HEK293 (cell line): Measurements from ENCODE around the gene CPTP.

ENCODE experiments used
- CTCF ChIA-PET: fragments of 350-600 bp; formaldehyde crosslinking; extraction: SDS; loops from one replicate; lab custom pipeline; 2021; ENCODE audit warnings: antibody characterized with exemption; lab: Yijun Ruan, JAX
- POLR2A ChIA-PET: fragments of 300-600 bp; formaldehyde crosslinking; extraction: SDS; loops from one replicate; lab custom pipeline; 2020; ENCODE audit warnings: antibody characterized with exemption, inconsistent platforms; lab: Yijun Ruan, JAX
- H3K27ac ChIP-seq: fragments of 200-500 bp; sonication (Bioruptor generic); 2 replicates; pipeline ENCODE4 v1.5.1; 2014; ENCODE audit warnings: low read depth, low read length, control low read depth, inconsistent platforms; ENCODE audit errors: extremely low read depth
- H3K36me3 ChIP-seq, 2 experiments: fragments of 200-500 bp in 1 of 2; sonication (Bioruptor generic) in 1 of 2; 1 replicate in 1 of 2; 2 replicates in 1 of 2; pipeline ENCODE4 v1.5.1; 2014 to 2017; ENCODE audit warnings: inconsistent platforms in 2 of 2, low read length in 2 of 2; ENCODE audit not compliant: control insufficient read depth in 2 of 2, insufficient read depth in 1 of 2
- H3K4me1 ChIP-seq: fragments of 200-500 bp; sonication (Bioruptor generic); 2 replicates; pipeline ENCODE4 v1.5.1; 2014; ENCODE audit warnings: mild to moderate bottlenecking, low read length, inconsistent platforms; ENCODE audit not compliant: control insufficient read depth, insufficient read depth
- H3K4me3 ChIP-seq: 2 replicates; pipeline ENCODE4 v1.5.1; 2011; ENCODE audit warnings: low read depth, mild to moderate bottlenecking, control low read depth, low read length, moderate library complexity
- H3K9me3 ChIP-seq: fragments of 200-500 bp; sonication (Bioruptor generic); 2 replicates; pipeline ENCODE4 v1.5.1; 2014; ENCODE audit warnings: low read depth, low read length, inconsistent platforms; ENCODE audit not compliant: control insufficient read depth, insufficient read depth
- GLI4 ChIP-seq: fragments of 450-650 bp; formaldehyde crosslinking; IDR thresholded peaks from 2 replicates; pipeline ENCODE4 v1.5.1; 2016; ENCODE audit warnings: missing biosample characterization, missing genetic modification characterization
- KLF1 ChIP-seq: fragments of 450-650 bp; formaldehyde crosslinking; IDR thresholded peaks from 2 replicates; pipeline ENCODE4 v1.5.1; 2016; ENCODE audit warnings: missing biosample characterization, missing genetic modification characterization
- KLF7 ChIP-seq: fragments of 450-650 bp; formaldehyde crosslinking; IDR thresholded peaks from 2 replicates; pipeline ENCODE4 v1.5.1; 2016; ENCODE audit warnings: missing biosample characterization, missing genetic modification characterization, borderline replicate concordance
- OVOL3 ChIP-seq: fragments of 450-650 bp; formaldehyde crosslinking; IDR thresholded peaks from 2 replicates; pipeline ENCODE4 v1.5.1; 2016; ENCODE audit warnings: missing biosample characterization, missing genetic modification characterization
- WT1 ChIP-seq: fragments of 450-650 bp; formaldehyde crosslinking; IDR thresholded peaks from 2 replicates; pipeline ENCODE4 v1.5.1; 2016; ENCODE audit warnings: missing biosample characterization, missing genetic modification characterization
- YY1 ChIP-seq: fragments of 450-650 bp; formaldehyde crosslinking; IDR thresholded peaks from 2 replicates; pipeline ENCODE4 v1.5.1; 2018; ENCODE audit warnings: missing biosample characterization, missing genetic modification characterization
- ZFP41 ChIP-seq: fragments of 450-650 bp; formaldehyde crosslinking; IDR thresholded peaks from 2 replicates; pipeline ENCODE4 v1.5.1; 2016; ENCODE audit warnings: missing biosample characterization, missing genetic modification characterization, borderline replicate concordance
- ZNF16 ChIP-seq: fragments of 450-650 bp; formaldehyde crosslinking; IDR thresholded peaks from 2 replicates; pipeline ENCODE4 v1.5.1; 2016; ENCODE audit warnings: low read depth, missing biosample characterization, missing genetic modification characterization
- ZNF223 ChIP-seq: fragments of 450-650 bp; formaldehyde crosslinking; IDR thresholded peaks from 2 replicates; pipeline ENCODE4 v1.5.1; 2016; ENCODE audit warnings: missing biosample characterization, missing genetic modification characterization
- ZNF596 ChIP-seq: fragments of 450-650 bp; IDR thresholded peaks from 2 replicates; pipeline ENCODE4 v1.5.0; 2018; ENCODE audit warnings: missing biosample characterization, mild to moderate bottlenecking, missing genetic modification characterization, moderate library complexity
- ZNF600 ChIP-seq: fragments of 450-650 bp; formaldehyde crosslinking; IDR thresholded peaks from 2 replicates; pipeline ENCODE4 v1.5.1; 2016; ENCODE audit warnings: missing biosample characterization, missing genetic modification characterization
- ZNF791 ChIP-seq: fragments of 450-650 bp; formaldehyde crosslinking; IDR thresholded peaks from 2 replicates; pipeline ENCODE4 v1.5.1; 2016; ENCODE audit warnings: missing biosample characterization, missing genetic modification characterization
- ZNF830 ChIP-seq: fragments of 450-650 bp; IDR thresholded peaks from 2 replicates; pipeline ENCODE4 v1.5.0; 2018; ENCODE audit warnings: missing biosample characterization, missing genetic modification characterization, low read depth, mild to moderate bottlenecking, moderate library complexity
- TF ChIP-seq, protein P1 (sequence below): fragments of 450-650 bp; formaldehyde crosslinking; IDR thresholded peaks from 2 replicates; pipeline ENCODE4 v1.5.1; 2016; ENCODE audit warnings: missing biosample characterization, missing genetic modification characterization
- TF ChIP-seq, protein P2 (sequence below): fragments of 450-650 bp; formaldehyde crosslinking; IDR thresholded peaks from 2 replicates; pipeline ENCODE4 v1.5.1; 2017; ENCODE audit warnings: missing biosample characterization, mild to moderate bottlenecking, missing genetic modification characterization, moderate library complexity
- TF ChIP-seq, protein P3 (sequence below): fragments of 450-650 bp; formaldehyde crosslinking; IDR thresholded peaks from 2 replicates; pipeline ENCODE4 v1.5.1; 2017; ENCODE audit warnings: missing biosample characterization, missing genetic modification characterization

Gene CPTP

DNA sequence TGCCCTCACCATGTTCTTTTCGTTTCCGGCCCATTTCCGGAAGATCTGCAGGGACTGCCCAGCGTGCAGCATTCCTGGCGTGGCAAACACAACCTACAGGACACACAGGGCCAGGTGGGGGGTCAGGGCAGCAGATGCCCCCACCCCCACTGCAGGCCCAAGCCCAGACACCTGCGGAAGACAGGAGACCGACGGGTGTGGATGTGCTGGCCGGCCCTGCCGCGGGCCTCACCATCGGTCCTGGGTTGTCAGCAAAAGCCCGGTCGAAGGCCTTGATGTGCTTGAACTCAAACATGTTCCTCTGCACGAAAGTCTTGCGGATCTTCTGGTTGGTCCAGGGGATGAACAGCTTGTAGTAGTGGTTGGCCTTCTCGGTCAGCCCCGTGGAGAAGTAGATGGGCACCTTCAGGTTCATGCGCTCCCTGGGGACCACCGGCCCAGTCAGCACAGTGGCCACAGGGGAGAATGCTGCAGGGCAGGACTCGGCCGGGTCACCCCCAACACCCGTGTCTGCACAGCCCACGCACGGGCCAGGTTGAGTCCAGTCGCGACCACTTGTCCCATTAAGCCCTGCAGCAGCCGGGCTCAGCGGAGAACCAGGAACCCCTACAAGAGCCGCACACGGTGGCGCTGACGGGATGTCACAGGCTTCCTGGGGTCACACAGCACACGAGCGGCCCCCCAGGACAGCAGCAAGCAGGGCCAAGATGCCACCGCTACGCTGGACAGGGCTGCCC is 10.9 kb upstream of the CPTP start:
- TF ChIP-seq ZNF16 (tag by site-specific recombination) (no peak), ZNF830 (tag by site-specific recombination) (no peak), ZNF223 (tag by site-specific recombination) (no peak), GLI4 (tag by site-specific recombination) (no peak), ZNF596 (no peak), ZFP41 (tag by site-specific recombination) (no peak)
- TF ChIP-seq, protein P1, sequence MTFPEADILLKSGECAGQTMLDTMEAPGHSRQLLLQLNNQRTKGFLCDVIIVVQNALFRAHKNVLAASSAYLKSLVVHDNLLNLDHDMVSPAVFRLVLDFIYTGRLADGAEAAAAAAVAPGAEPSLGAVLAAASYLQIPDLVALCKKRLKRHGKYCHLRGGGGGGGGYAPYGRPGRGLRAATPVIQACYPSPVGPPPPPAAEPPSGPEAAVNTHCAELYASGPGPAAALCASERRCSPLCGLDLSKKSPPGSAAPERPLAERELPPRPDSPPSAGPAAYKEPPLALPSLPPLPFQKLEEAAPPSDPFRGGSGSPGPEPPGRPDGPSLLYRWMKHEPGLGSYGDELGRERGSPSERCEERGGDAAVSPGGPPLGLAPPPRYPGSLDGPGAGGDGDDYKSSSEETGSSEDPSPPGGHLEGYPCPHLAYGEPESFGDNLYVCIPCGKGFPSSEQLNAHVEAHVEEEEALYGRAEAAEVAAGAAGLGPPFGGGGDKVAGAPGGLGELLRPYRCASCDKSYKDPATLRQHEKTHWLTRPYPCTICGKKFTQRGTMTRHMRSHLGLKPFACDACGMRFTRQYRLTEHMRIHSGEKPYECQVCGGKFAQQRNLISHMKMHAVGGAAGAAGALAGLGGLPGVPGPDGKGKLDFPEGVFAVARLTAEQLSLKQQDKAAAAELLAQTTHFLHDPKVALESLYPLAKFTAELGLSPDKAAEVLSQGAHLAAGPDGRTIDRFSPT, result no peak
- TF ChIP-seq, protein P2, sequence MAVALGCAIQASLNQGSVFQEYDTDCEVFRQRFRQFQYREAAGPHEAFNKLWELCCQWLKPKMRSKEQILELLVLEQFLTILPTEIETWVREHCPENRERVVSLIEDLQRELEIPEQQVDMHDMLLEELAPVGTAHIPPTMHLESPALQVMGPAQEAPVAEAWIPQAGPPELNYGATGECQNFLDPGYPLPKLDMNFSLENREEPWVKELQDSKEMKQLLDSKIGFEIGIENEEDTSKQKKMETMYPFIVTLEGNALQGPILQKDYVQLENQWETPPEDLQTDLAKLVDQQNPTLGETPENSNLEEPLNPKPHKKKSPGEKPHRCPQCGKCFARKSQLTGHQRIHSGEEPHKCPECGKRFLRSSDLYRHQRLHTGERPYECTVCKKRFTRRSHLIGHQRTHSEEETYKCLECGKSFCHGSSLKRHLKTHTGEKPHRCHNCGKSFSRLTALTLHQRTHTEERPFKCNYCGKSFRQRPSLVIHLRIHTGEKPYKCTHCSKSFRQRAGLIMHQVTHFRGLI (tag by site-specific recombination), result peak; percentile 87
- CTCF ChIA-PET, result interaction anchor here (0.6 kb wide), 1 partner anchor 191 kb away, joined by 4 read pairs; no protein-coding TSS in a partner anchor
- POLR2A ChIA-PET, result interaction anchor here (2.7 kb wide), 1 partner anchor 22 kb away, joined by 7 read pairs; no protein-coding TSS in a partner anchor
- peaks cover 10% of the 10 kb centered on the region for H3K4me1 ChIP-seq
- no peaks in the 10 kb centered on the region for H3K9me3 ChIP-seq
- H3K4me3 ChIP-seq, result no peak overlapping the region
- peaks cover 20 to 80% of the 10 kb centered on the region in 2 experiments for H3K36me3 ChIP-seq
- H3K27ac ChIP-seq, result no peak overlapping the region

DNA sequence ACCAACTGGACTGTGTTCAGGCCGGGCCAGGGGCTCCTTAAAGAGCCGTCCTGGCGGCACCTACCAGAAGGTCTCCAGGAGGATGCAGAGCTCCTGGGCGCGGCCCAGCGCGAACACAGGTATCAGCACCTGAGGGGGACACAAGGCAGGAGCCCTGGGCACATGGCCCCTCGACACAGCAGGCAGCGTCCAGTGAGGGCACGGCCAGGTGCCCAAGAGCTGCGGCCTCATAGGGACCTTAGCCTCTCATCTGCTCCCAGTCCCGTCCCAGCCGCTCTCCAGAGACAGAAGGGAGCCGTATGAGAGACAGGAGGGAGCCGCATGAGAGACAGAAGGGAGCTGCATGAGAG is 10.4 kb upstream of the CPTP start:
- H3K36me3 ChIP-seq, result peaks cover 20 to 83% of the 10 kb centered on the region in 2 experiments
- TF ChIP-seq WT1, result no peak
- TF ChIP-seq ZNF791, result no peak
- no peak for TF ChIP-seq KLF7
- no peak for TF ChIP-seq GLI4 (tag by site-specific recombination)
- H3K4me1 ChIP-seq, result peaks cover 16% of the 10 kb centered on the region
- H3K9me3 ChIP-seq, result no peaks in the 10 kb centered on the region
- CTCF ChIA-PET, result no interaction called here
- H3K4me3 ChIP-seq, result no peak overlapping the region
- POLR2A ChIA-PET, result no interaction called here
- no peak overlapping the region for H3K27ac ChIP-seq

DNA sequence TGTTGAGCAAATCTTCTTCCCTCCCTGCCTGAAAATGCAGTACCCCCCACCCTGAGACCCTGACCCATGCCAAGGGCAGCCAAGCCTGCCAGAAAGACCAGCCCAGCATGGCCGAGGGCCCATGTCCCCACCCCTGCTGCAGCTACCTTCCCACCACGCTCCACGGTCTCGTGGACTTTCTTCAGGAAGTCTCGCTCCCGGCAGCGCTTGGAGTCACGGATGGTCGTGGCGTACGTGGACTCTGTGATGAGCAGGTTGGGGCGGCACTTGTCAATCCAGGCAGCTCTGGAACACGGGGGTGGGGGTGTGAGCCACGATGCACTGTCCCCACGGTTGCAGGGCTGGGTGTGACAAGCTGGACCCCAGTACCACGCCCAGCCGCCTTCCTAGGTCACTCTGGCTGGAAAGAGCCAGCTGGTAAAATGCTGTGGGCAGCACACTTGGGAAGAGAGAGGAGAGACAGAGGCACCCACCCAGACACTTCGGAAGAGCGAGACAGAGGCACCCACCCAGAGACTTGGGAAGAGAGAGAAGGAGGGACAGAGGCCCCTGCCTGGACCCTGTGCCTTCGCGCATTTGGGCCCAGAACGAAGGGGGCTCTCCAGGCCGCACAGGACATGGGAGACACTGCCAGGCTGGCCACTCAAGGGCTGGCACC is 9.8 kb upstream of the CPTP start:
- H3K27ac ChIP-seq, result no peak overlapping the region
- CTCF ChIA-PET, result no interaction called here
- TF ChIP-seq YY1 (tag by site-specific recombination), result no peak
- TF ChIP-seq OVOL3, result no peak
- TF ChIP-seq ZNF600 (tag by site-specific recombination), result 0 out of 2 replicates have a peak, but pooled peaks have one; percentile 17
- TF ChIP-seq KLF1, result peak; percentile 46; the same call in 1 of the 2 replicates
- 0 out of 2 replicates have a peak, but pooled peaks have one; percentile 34 for TF ChIP-seq ZNF596
- TF ChIP-seq, protein P3, sequence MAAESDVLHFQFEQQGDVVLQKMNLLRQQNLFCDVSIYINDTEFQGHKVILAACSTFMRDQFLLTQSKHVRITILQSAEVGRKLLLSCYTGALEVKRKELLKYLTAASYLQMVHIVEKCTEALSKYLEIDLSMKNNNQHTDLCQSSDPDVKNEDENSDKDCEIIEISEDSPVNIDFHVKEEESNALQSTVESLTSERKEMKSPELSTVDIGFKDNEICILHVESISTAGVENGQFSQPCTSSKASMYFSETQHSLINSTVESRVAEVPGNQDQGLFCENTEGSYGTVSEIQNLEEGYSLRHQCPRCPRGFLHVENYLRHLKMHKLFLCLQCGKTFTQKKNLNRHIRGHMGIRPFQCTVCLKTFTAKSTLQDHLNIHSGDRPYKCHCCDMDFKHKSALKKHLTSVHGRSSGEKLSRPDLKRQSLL (tag by site-specific recombination), result no peak
- TF ChIP-seq, all 188 proteins: peak for 3

More for the DNA sequence above, 9.8 kb upstream of the CPTP start:
- POLR2A ChIA-PET, result interaction anchor here (0.5 to 1.3 kb wide), 2 partner anchors 13 to 29 kb away, joined by 3 to 4 read pairs; no protein-coding TSS in a partner anchor
- peaks cover 17% of the 10 kb centered on the region for H3K4me1 ChIP-seq
- no peak overlapping the region for H3K4me3 ChIP-seq
- no peaks in the 10 kb centered on the region for H3K9me3 ChIP-seq
- peaks cover 20 to 83% of the 10 kb centered on the region in 2 experiments for H3K36me3 ChIP-seq
